Neural cell (in vitro differentiated cells): ENCODE results near the gene SLC12A5. TPM values are rescaled to one million over a fixed set of nuclear protein-coding genes. Genes with fewer than 3 reads are reported as not detected.

ENCODE experiments used
- H2AFZ ChIP-seq: fragments of 200-600, 300-800 bp; sonication (generic), shearing (Covaris generic); 2 replicates; pipeline ENCODE4 v1.6.0; 2014; ENCODE audit warnings: low read depth, mild to moderate bottlenecking, antibody characterized with exemption, low read length, moderate library complexity
- H3F3A ChIP-seq: fragments of 200-600 bp; shearing (Covaris generic); 2 replicates; pipeline ENCODE4 v1.6.1; 2016; ENCODE audit warnings: mild to moderate bottlenecking, moderate library complexity, mixed read lengths, antibody characterized with exemption, low read length; ENCODE audit not compliant: insufficient read depth, poor library complexity, severe bottlenecking
- H3K27ac ChIP-seq: fragments of 200-600, 300-800 bp; sonication (generic), shearing (Covaris generic); 2 replicates; pipeline ENCODE4 v1.5.1; 2014; ENCODE audit warnings: mild to moderate bottlenecking, low read length, moderate library complexity
- H3K27me3 ChIP-seq: fragments of 300-800, 200-600 bp; sonication (generic), shearing (Covaris generic); 2 replicates; pipeline ENCODE4 v1.6.0; 2014; ENCODE audit warnings: mild to moderate bottlenecking, low read depth, low read length, moderate library complexity; ENCODE audit not compliant: insufficient read depth
- H3K36me3 ChIP-seq: fragments of 300-800, 200-600 bp; sonication (generic), shearing (Covaris generic); 2 replicates; pipeline ENCODE4 v1.5.1; 2014; ENCODE audit warnings: mild to moderate bottlenecking, antibody characterized with exemption, low read length, moderate library complexity; ENCODE audit not compliant: insufficient read depth
- H3K4me2 ChIP-seq: fragments of 300-800, 200-600 bp; sonication (generic), shearing (Covaris generic); 2 replicates; pipeline ENCODE4 v1.6.0; 2014; ENCODE audit warnings: mild to moderate bottlenecking, low read length
- H3K4me3 ChIP-seq: fragments of 300-800, 200-600 bp; sonication (generic), shearing (Covaris generic); 2 replicates; pipeline ENCODE4 v1.5.1; 2014; ENCODE audit warnings: mild to moderate bottlenecking, low read length, moderate library complexity
- H3K79me2 ChIP-seq: fragments of 200-600 bp; shearing (Covaris generic); replicated peaks from 2 replicates; pipeline ENCODE4 v1.6.0; 2014; ENCODE audit warnings: mild to moderate bottlenecking, low read length, moderate library complexity; ENCODE audit not compliant: insufficient read depth
- H3K9ac ChIP-seq: fragments of 300-800, 200-600 bp; sonication (generic), shearing (Covaris generic); 2 replicates; pipeline ENCODE4 v1.6.1; 2016; ENCODE audit warnings: mild to moderate bottlenecking, low read length, mixed read lengths
- H3K9me2 ChIP-seq: fragments of 200-600 bp; shearing (Covaris generic); 2 replicates; pipeline ENCODE4 v1.6.1; 2016; ENCODE audit warnings: mild to moderate bottlenecking, low read length, mixed read lengths; ENCODE audit not compliant: insufficient read depth
- H3K9me3 ChIP-seq: fragments of 200-600, 300-800 bp; sonication (generic), shearing (Covaris generic); 2 replicates; pipeline ENCODE4 v1.6.1; 2016; ENCODE audit warnings: mild to moderate bottlenecking, mixed run types, low read length, moderate library complexity, mixed read lengths
- H4K20me1 ChIP-seq: fragments of 200-600 bp; shearing (Covaris generic); 2 replicates; pipeline ENCODE4 v1.6.1; 2016; ENCODE audit warnings: mild to moderate bottlenecking, mixed run types; ENCODE audit not compliant: insufficient read depth
- EP300 ChIP-seq: fragments of 450-650 bp; conservative IDR thresholded peaks from 2 replicates; pipeline ENCODE4 v1.6.1; 2014; ENCODE audit warnings: antibody characterized with exemption, mild to moderate bottlenecking, moderate library complexity; ENCODE audit not compliant: poor library complexity, severe bottlenecking
- EZH2 ChIP-seq: fragments of 200-600, 300-800 bp; shearing (Covaris generic), sonication (generic); IDR thresholded peaks from 2 replicates; pipeline ENCODE4 v1.6.1; 2014; ENCODE audit warnings: antibody characterized with exemption, low read length, borderline replicate concordance, mild to moderate bottlenecking; ENCODE audit not compliant: insufficient read depth, poor library complexity, severe bottlenecking
- MXI1 ChIP-seq: fragments of 450-650 bp; conservative IDR thresholded peaks from 2 replicates; pipeline ENCODE4 v1.6.1; 2014; ENCODE audit warnings: antibody characterized with exemption, mild to moderate bottlenecking; ENCODE audit not compliant: poor library complexity, severe bottlenecking
- POLR2AphosphoS5 ChIP-seq: IDR thresholded peaks from 2 replicates; pipeline ENCODE4 v1.6.1; 2012
- RAD21 ChIP-seq: fragments of 450-650 bp; conservative IDR thresholded peaks from 2 replicates; pipeline ENCODE4 v1.6.1; 2014; ENCODE audit warnings: antibody characterized with exemption, mild to moderate bottlenecking, moderate library complexity
- SMC3 ChIP-seq: fragments of 450-650 bp; conservative IDR thresholded peaks from 2 replicates; pipeline ENCODE4 v1.6.1; 2014; ENCODE audit warnings: antibody characterized with exemption, mild to moderate bottlenecking, moderate library complexity; ENCODE audit not compliant: poor library complexity
- TAF1 ChIP-seq: IDR thresholded peaks from 2 replicates; pipeline ENCODE4 v1.6.1; 2012; ENCODE audit warnings: low read depth
- polyA plus RNA-seq: library from polyadenylated mRNA; depleted of rRNA; stranded (reverse); fragments of >200 nt; gene quantifications from 2 replicates; pipeline ENCODE4 v1.2.3, GENCODE V29; 2014
- TF ChIP-seq, protein P1 (sequence below): fragments of 450-650 bp; IDR thresholded peaks from 2 replicates; pipeline ENCODE4 v1.5.1; 2014; ENCODE audit warnings: antibody characterized with exemption, mild to moderate bottlenecking, moderate library complexity; ENCODE audit not compliant: poor library complexity, severe bottlenecking
- TF ChIP-seq, protein P2 (sequence below): IDR thresholded peaks from 2 replicates; pipeline ENCODE4 v1.6.1; 2012; ENCODE audit warnings: borderline replicate concordance

The SLC12A5 gene
- polyA plus RNA-seq, 1 donor from 2014 or later: 53.1 TPM

GRCh38 chr20:46083101-46083500 is 54.1 kb downstream of the SLC12A5 start:
- Histone ChIP-seq H4K20me1 (peaks cover 34% of the 10 kb centered on the region), H3K36me3 (no peaks in the 10 kb centered on the region), H3K9me2 (no peaks in the 10 kb centered on the region), H3K4me3 (no peak overlapping the region), H3K9ac (no peak overlapping the region), H3K27ac (no peak overlapping the region), H2AFZ (no peak overlapping the region), H3K79me2 (peaks cover 96% of the 10 kb centered on the region), H3K4me2 (no peak overlapping the region), H3K27me3 (no peaks in the 10 kb centered on the region), H3F3A (no peaks in the 10 kb centered on the region), H3K9me3 (no peaks in the 10 kb centered on the region)
- no peak for TF ChIP-seq POLR2AphosphoS5
- no peak for TF ChIP-seq RAD21
- TF ChIP-seq EZH2: no peak
- TF ChIP-seq TAF1: no peak
- TF ChIP-seq SMC3: no peak
- TF ChIP-seq EP300: no peak
- no peak for TF ChIP-seq MXI1
- TF ChIP-seq, protein P1, sequence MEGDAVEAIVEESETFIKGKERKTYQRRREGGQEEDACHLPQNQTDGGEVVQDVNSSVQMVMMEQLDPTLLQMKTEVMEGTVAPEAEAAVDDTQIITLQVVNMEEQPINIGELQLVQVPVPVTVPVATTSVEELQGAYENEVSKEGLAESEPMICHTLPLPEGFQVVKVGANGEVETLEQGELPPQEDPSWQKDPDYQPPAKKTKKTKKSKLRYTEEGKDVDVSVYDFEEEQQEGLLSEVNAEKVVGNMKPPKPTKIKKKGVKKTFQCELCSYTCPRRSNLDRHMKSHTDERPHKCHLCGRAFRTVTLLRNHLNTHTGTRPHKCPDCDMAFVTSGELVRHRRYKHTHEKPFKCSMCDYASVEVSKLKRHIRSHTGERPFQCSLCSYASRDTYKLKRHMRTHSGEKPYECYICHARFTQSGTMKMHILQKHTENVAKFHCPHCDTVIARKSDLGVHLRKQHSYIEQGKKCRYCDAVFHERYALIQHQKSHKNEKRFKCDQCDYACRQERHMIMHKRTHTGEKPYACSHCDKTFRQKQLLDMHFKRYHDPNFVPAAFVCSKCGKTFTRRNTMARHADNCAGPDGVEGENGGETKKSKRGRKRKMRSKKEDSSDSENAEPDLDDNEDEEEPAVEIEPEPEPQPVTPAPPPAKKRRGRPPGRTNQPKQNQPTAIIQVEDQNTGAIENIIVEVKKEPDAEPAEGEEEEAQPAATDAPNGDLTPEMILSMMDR: no peak
- TF ChIP-seq, protein P2, sequence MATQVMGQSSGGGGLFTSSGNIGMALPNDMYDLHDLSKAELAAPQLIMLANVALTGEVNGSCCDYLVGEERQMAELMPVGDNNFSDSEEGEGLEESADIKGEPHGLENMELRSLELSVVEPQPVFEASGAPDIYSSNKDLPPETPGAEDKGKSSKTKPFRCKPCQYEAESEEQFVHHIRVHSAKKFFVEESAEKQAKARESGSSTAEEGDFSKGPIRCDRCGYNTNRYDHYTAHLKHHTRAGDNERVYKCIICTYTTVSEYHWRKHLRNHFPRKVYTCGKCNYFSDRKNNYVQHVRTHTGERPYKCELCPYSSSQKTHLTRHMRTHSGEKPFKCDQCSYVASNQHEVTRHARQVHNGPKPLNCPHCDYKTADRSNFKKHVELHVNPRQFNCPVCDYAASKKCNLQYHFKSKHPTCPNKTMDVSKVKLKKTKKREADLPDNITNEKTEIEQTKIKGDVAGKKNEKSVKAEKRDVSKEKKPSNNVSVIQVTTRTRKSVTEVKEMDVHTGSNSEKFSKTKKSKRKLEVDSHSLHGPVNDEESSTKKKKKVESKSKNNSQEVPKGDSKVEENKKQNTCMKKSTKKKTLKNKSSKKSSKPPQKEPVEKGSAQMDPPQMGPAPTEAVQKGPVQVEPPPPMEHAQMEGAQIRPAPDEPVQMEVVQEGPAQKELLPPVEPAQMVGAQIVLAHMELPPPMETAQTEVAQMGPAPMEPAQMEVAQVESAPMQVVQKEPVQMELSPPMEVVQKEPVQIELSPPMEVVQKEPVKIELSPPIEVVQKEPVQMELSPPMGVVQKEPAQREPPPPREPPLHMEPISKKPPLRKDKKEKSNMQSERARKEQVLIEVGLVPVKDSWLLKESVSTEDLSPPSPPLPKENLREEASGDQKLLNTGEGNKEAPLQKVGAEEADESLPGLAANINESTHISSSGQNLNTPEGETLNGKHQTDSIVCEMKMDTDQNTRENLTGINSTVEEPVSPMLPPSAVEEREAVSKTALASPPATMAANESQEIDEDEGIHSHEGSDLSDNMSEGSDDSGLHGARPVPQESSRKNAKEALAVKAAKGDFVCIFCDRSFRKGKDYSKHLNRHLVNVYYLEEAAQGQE: no peak

- Histone ChIP-seq H3K36me3 (no peaks in the 10 kb centered on the region), H3F3A (no peaks in the 10 kb centered on the region), H3K79me2 (peaks cover 96% of the 10 kb centered on the region), H3K27ac (no peak overlapping the region), H3K4me2 (no peak overlapping the region), H3K9me2 (no peaks in the 10 kb centered on the region), H3K27me3 (no peaks in the 10 kb centered on the region), H4K20me1 (peaks cover 34% of the 10 kb centered on the region), H3K4me3 (no peak overlapping the region), H3K9ac (no peak overlapping the region), H2AFZ (no peak overlapping the region), H3K9me3 (no peaks in the 10 kb centered on the region)
- TF ChIP-seq TAF1 (no peak), MXI1 (no peak), SMC3 (no peak), RAD21 (no peak)
Measured at GRCh38 chr20:46083531-46084061, 54.6 kb downstream of the SLC12A5 start.
